Skeletal muscle cell (primary cell): ENCODE measurements around the gene TUBB4B.

Experiments used
- DNase-seq: peaks from one replicate; pipeline ENCODE4 v3.0.0-alpha.2; 2010; ENCODE audit warnings: low read depth
- H3K4me3 ChIP-seq: 2 replicates; pipeline ENCODE4 v1.5.1; 2011; ENCODE audit warnings: low read depth, mild to moderate bottlenecking, control low read depth, low read length, moderate library complexity

The TUBB4B gene

GRCh38 chr9:137278061-137278701 lies 37.1 kb downstream of the TUBB4B start:
- peak overlapping the region; percentile 46 for H3K4me3 ChIP-seq

GRCh38 chr9:137278721-137279711 lies 37.9 kb downstream of the TUBB4B start:
- H3K4me3 ChIP-seq: peak overlapping the region; percentile 46
- no peak for DNase-seq

More at GRCh38 chr9:137278061-137278701, 37.1 kb downstream of the TUBB4B start:
- no peak for DNase-seq

- H3K4me3 ChIP-seq: no peak overlapping the region
- no peak for DNase-seq
Measured at GRCh38 chr9:137279741-137280473, 38.8 kb downstream of the TUBB4B start.

GRCh38 chr9:137280474-137281344 lies 39.6 kb downstream of the TUBB4B start:
- peak overlapping the region; percentile 13 for H3K4me3 ChIP-seq
- DNase-seq: no peak

GRCh38 chr9:137281345-137282116 lies 40.4 kb downstream of the TUBB4B start:
- H3K4me3 ChIP-seq: no peak overlapping the region
- DNase-seq: no peak

- no peak for DNase-seq
- H3K4me3 ChIP-seq: no peak overlapping the region
Measured at GRCh38 chr9:137286975-137287383, 45.9 kb downstream of the TUBB4B start.

GRCh38 chr9:137293094-137293481 lies 52.0 kb downstream of the TUBB4B start:
- no peak for DNase-seq
- H3K4me3 ChIP-seq: no peak overlapping the region
